GM19324 (cell line): Measurements from ENCODE around the gene GRIK3.

ENCODE experiments used
- ATAC-seq: cut with Tn5 transposase; IDR thresholded peaks from one replicate; pipeline ENCODE4 v1.9.1; 2021; ENCODE audit warnings: mild to moderate bottlenecking, moderate library complexity; ENCODE audit not compliant: unreplicated experiment, low FRiP score

GRIK3 gene

GRCh38 chr1:37017720-37018119 is 16.6 kb downstream of the GRIK3 start:
- ATAC-seq, result no peak

GRCh38 chr1:37016121-37016520 is 18.2 kb downstream of the GRIK3 start:
- ATAC-seq, result no peak

- ATAC-seq, result no peak
Observed at GRCh38 chr1:37015713-37016112, 18.6 kb downstream of the GRIK3 start.

- ATAC-seq, result no peak
Observed at GRCh38 chr1:37012226-37012625, 22.1 kb downstream of the GRIK3 start.

DNA sequence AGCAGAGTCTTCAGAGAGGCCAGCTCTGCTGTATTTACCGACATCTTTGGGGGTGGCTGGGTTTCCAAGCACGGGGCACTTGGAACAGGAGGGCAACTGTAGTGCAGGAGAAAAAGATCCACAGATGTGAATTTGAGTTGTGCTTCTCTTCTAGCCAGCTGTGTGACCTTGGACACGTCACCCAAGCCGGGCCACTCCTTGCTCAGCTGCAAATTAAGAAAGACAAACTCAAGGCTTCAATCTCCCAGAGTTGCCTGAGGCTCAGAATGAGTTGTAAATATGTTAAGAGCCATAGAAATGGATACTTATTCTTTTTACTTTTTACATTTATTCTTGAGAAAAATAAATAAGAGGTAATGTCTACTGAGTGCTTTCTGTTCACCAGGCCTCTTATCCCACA is 24.3 kb downstream of the GRIK3 start:
- no peak for ATAC-seq

- no peak for ATAC-seq
Observed at GRCh38 chr1:37009521-37009920, 24.8 kb downstream of the GRIK3 start.

DNA sequence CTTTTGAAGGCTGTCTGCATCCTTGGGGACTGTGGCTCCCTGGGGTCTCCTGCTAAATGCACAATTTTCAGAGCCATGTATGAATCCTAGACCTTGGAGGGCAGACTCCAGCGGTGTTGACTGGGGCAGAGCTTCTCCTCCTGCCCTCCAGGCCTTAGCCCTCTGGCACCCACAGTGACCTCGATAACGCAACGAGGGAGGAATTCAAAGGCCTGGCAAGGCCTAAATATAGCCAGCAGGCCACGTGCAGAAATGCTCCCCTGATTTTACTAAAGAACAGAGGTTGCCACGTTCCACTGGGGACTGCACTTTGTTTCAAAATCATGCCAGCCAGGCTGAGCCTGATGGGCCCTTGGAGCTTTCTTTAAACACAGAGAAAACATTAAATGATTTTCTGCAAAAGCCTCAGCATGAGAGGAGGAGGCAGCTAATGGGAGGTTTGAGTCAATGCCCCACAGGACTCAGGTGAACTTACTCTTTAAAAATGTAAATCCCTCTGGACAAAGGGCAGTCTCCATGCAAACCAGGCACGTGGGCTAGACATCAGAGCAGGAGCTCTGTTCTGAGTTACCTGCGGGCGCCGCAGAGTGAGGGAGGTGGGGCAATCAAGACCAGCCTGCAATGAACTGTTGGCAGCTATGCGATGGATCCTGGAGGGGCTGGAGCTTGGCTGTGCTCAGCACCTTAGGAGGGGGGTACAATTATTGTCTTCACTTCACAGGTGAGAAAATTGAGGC is 28.0 kb downstream of the GRIK3 start:
- no peak for ATAC-seq

DNA sequence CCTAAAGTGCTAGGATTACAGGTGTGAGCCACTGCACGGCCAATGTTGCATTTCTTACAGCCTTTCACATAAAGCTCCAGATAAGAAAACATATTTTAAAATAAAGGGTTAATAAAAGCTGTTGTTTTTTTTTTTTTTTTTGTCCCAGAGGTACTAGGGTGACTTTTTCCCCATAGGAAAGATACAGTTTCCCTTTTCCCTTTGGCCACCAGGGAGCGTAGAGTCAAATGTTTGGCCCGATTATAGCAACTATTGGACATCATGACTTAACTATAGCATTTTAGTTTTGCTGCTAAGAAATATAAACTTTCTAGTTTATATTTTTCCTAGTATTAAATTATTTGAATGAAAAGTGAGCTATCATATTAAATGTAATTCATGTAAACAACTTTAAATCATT is 31.4 kb downstream of the GRIK3 start:
- ATAC-seq, result no peak

- ATAC-seq, result no peak
Observed at GRCh38 chr1:37001703-37002102, 32.6 kb downstream of the GRIK3 start.

GRCh38 chr1:36996106-36996505 is 38.2 kb downstream of the GRIK3 start:
- ATAC-seq, result no peak

DNA sequence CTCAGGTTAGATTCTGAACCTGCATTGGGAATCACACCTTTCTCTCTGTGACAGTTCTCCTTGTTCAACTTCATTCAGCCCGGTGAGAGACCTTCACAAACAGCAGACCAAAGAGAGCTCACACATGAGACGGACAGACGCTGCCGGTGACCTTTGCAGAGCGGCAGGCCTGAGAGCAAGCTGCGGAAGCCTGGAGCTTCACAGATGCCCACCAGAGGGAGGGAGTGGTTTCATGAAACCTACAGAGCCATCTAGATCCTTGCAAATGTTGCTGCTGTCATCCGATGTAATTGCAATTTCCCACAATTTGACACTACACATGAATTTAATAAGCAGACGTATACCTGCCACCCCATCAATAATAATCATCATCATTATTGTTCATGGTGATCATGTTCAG is 39.4 kb downstream of the GRIK3 start:
- no peak for ATAC-seq

- no peak for ATAC-seq
Observed at GRCh38 chr1:36994294-36994693, 40.0 kb downstream of the GRIK3 start.

DNA sequence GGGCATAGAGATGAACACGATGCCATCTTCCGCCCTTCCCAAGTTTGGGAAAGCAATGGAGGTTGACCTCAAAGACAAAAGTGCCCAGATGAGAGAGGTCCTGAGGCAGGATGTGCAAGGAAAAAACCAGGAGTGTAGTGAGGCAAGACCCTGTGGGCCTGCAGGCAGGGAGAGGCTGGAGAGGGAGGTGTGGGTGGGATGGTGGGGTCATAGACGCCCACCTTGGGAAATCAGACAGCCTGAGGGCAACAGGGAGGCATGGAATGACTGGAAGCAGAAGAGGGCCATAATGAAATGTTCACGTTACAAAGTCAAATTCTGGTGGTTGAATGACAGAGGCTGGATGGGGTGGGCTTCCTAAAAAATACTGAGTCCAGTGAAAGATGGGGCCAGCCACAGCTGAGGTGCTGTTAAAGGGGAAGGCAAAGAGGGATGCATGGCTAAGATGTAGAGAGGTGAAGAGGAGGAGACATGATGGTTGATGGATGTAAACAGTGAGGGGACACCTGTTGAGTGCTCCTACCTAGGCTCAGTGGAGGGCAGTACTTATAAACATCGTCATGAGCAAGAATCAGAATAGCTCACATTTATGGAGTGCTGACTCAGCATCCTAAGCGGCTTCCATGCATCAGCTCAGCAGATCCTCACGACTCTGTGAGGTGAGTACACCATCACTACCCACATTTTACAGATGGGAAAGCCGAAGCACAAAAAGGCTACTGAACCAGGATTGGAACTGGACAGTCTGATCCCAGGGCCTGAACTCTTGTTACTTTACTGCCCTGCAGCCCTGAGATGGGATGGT is 42.0 kb downstream of the GRIK3 start:
- ATAC-seq, result no peak

DNA sequence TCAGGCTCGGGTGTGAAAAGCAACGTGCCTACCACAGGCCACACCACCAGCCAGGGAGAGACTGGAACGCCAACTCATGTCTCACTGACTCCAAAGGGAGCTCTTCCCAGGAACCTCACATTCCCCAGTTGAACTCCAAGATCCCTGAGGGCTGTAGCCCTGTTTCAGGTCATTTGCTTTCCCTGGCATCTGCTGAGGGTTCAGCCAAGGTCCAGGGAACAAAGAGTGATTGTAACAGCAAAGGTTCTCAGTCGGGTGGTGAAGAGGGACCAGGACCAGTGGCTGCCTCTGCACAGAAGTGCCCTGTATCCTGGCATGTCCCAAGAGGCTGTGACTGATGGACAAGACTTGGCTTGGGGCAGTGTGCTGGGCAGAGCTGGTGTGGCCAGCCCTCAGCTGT is 42.8 kb downstream of the GRIK3 start:
- ATAC-seq, result no peak

DNA sequence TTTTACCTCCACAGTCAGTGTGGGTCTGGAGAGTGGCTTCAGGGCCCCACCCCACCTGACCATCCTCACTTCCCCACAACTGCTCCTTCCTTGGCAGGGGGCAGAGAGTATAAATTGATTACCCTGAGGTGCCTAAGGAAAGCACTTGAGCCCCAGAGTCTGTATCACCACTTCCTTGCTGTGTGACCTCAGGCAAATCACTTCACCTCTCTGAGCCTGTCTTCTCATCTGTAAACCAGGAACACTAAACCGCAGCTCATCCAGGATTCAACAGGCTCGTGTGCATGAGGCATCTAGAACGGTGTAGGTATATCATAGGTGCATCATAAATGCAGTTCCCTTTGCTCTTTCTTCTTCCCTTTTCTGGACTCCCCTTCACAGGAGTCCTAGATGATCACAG is 43.4 kb downstream of the GRIK3 start:
- ATAC-seq, result no peak

- no peak for ATAC-seq
Observed at GRCh38 chr1:36989241-36989640, 45.1 kb downstream of the GRIK3 start.

DNA sequence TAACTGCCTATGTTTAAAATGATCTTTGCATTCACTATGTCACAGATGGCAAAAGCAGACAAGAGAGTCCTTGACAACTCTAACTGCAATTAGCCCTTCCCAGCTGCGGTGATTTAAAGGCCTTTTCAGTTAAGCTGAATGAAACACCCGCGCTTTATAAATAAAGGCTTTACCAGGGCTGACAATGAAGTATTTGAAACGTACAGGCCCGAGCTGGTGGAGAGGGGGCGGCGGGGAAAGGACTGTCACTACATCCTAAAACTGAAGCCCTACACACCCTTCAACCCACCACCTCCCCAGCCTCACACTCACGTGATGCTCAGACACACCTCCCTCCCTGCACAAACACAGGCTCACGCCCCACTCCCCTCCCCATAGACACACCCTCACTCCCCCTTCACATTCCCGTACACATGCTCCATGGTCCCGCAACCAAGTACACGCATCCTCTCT is 45.5 kb downstream of the GRIK3 start:
- no peak for ATAC-seq

GRCh38 chr1:36988321-36988720 is 46.0 kb downstream of the GRIK3 start:
- no peak for ATAC-seq

GRCh38 chr1:36987276-36987675 is 47.0 kb downstream of the GRIK3 start:
- ATAC-seq, result no peak

GRCh38 chr1:36986241-36986985 is 47.9 kb downstream of the GRIK3 start:
- ATAC-seq, result no peak

DNA sequence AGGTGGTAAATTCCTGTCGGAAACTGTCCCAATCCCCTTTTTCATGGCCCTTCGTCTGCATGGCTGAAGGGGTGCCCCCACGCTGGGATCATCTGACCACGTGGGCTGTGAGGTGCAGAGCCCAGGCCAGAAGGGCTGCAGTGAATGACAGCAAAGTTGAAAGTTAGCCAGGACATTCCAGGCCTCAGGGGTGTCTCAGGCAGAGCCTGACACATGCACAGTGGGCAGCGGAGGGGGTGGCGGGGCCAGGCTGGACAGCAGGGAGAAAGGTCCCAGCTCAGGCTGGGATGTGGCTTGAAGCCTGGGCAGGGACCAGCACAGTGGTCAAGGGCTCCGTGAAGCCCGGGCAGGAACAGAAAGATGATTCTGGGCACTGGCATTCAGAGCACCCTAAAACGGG is 49.6 kb downstream of the GRIK3 start:
- ATAC-seq, result no peak
